Activated CD8-positive, alpha-beta T cell treated with anti-CD3 and anti-CD28 coated beads for 36 hours (primary cell): ENCODE measurements around the gene KMT2B. TPM values are rescaled to one million over a fixed set of nuclear protein-coding genes. Genes with fewer than 3 reads are reported as not detected.
"Not testable (repeated sequence)": the region's sequence is repeated elsewhere in the genome, so short reads cannot be mapped to it uniquely, and the experiment has no call there.

ENCODE experiments used
- ATAC-seq: fragments of 200-7000 bp; cut with Tn5 transposase; one replicate; pipeline ENCODE4 v1.10.0; 2021; ENCODE audit warnings: mild to moderate bottlenecking, moderate library complexity
- CTCF ChIA-PET: fragments of 350-600 bp; sonication (Branson Sonifier 250); formaldehyde crosslinking; loops from one replicate; lab custom pipeline; 2021; ENCODE audit warnings: antibody characterized with exemption; lab: Charles Lee
- POLR2A ChIA-PET: fragments of 350-600 bp; sonication (Branson Sonifier 250); formaldehyde crosslinking; loops from one replicate; lab custom pipeline; 2021; ENCODE audit warnings: antibody characterized with exemption; lab: Charles Lee
- DNase-seq: peaks from one replicate; pipeline ENCODE4 v3.0.0-alpha.2; 2020
- H3K27ac Mint-ChIP-seq: one replicate; pipeline ENCODE4 v1.8.0; 2021; ENCODE audit warnings: mild to moderate bottlenecking, mixed read lengths
- H3K27me3 Mint-ChIP-seq: one replicate; pipeline ENCODE4 v1.8.0; 2021; ENCODE audit warnings: mixed read lengths
- H3K36me3 Mint-ChIP-seq: one replicate; pipeline ENCODE4 v1.8.0; 2021; ENCODE audit warnings: low read depth, mixed read lengths
- H3K4me1 Mint-ChIP-seq: one replicate; pipeline ENCODE4 v1.8.0; 2021; ENCODE audit warnings: low read depth, mixed read lengths
- H3K4me3 Mint-ChIP-seq: one replicate; pipeline ENCODE4 v1.8.0; 2021; ENCODE audit warnings: mild to moderate bottlenecking, moderate library complexity, mixed read lengths
- H3K9me3 Mint-ChIP-seq: one replicate; pipeline ENCODE4 v1.8.0; 2021; ENCODE audit warnings: mixed read lengths
- CTCF ChIP-seq: fragments of 200-600 bp; IDR thresholded peaks from one replicate; pipeline ENCODE4 v1.8.0; 2022; ENCODE audit warnings: antibody characterized with exemption, mild to moderate bottlenecking
- intact Hi-C: fragments of 100-400 bp; cut with micrococcal nuclease; formaldehyde crosslinking; loops from one replicate; pipeline ENCODE4 v1.10.0; 2022
- total RNA-seq, 2 experiments: library from RNA; stranded (reverse); gene quantifications; one replicate each; pipeline ENCODE4 v1.2.3, GENCODE V29; 2021

Gene KMT2B
- total RNA-seq, 2 experiments from 2014 or later = 62.9 to 63.6 TPM

- intact Hi-C loops = no loop called here
- DNase-seq (peak; percentile 84), ATAC-seq (peak; percentile 91)
- Mint-ChIP-seq H3K27me3 (peaks cover 26% of the 10 kb centered on the region), H3K4me1 (peaks cover 8% of the 10 kb centered on the region), H3K9me3 (no peaks in the 10 kb centered on the region), H3K36me3 (no peaks in the 10 kb centered on the region), H3K27ac (peak overlapping the region; percentile 60), H3K4me3 (peak overlapping the region; percentile 56)
- CTCF ChIA-PET = interaction anchor here (0.7 to 1.5 kb wide), 3 partner anchors 13 to 147 kb away, joined by 3 to 4 read pairs (median 3); partner anchors contain the start of gene COX6B1
- POLR2A ChIA-PET = interaction anchor here (0.8 to 2.9 kb wide), 4 partner anchors 12 to 145 kb away, joined by 3 to 7 read pairs (median 4); partner anchors contain the start of genes COX6B1 and ETV2
- no peak for TF ChIP-seq CTCF
These were observed 44.5 kb upstream of the KMT2B start for GRCh38 chr19:35673121-35673804.

GRCh38 chr19:35675589-35676140 lies 42.1 kb upstream of the KMT2B start:
- intact Hi-C loops = no loop called here
- ATAC-seq = no peak
- peaks cover 18% of the 10 kb centered on the region for H3K27me3 Mint-ChIP-seq
- H3K4me1 Mint-ChIP-seq = peaks cover 8% of the 10 kb centered on the region
- H3K9me3 Mint-ChIP-seq = no peaks in the 10 kb centered on the region
- H3K27ac Mint-ChIP-seq = no peak overlapping the region
- ChIA-PET CTCF (interaction anchor here (0.6 kb wide), 1 partner anchor 19 kb away, joined by 3 read pairs; no protein-coding TSS in a partner anchor), POLR2A (interaction anchor here (0.6 to 0.7 kb wide), 3 partner anchors 97 to 167 kb away, joined by 3 read pairs; no protein-coding TSS in a partner anchor)
- TF ChIP-seq CTCF = no peak
- H3K36me3 Mint-ChIP-seq = no peaks in the 10 kb centered on the region
- DNase-seq = no peak
- no peak overlapping the region for H3K4me3 Mint-ChIP-seq

DNA sequence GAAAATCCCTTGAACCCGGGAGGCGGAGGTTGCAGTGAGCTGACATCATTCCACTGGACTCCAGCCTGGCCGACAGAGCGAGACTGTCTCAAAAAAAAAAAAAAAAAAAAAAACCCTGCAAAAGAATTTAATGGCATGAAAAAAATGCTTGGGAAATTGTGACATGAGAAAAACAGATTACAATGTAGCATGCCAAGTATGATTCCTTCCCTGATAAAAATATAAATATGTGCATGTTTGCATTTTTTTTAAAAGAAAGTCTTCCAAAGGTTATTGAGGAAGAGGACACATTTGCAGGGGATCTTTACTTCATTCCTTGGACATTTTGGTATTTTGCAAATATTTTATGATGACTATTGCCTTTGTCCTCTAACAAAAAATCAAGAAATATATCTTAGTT lies 28.0 kb upstream of the KMT2B start:
- no peak for TF ChIP-seq CTCF
- H3K4me1 Mint-ChIP-seq = peaks cover 8% of the 10 kb centered on the region
- intact Hi-C loops = loop anchor here (5.0 kb wide), 2 partner anchors 47 to 132 kb away; no protein-coding TSS in a partner anchor
- no peaks in the 10 kb centered on the region for H3K27me3 Mint-ChIP-seq
- H3K4me3 Mint-ChIP-seq = no peak overlapping the region
- DNase-seq (no peak), ATAC-seq (no peak)
- CTCF ChIA-PET = interaction anchor here (1.0 kb wide), 1 partner anchor 130 kb away, joined by 4 read pairs; no protein-coding TSS in a partner anchor
- no peak overlapping the region for H3K27ac Mint-ChIP-seq
- no peaks in the 10 kb centered on the region for H3K36me3 Mint-ChIP-seq
- POLR2A ChIA-PET = interaction anchor here (0.8 kb wide), 1 partner anchor 78 kb away, joined by 3 read pairs; no protein-coding TSS in a partner anchor
- no peaks in the 10 kb centered on the region for H3K9me3 Mint-ChIP-seq

DNA sequence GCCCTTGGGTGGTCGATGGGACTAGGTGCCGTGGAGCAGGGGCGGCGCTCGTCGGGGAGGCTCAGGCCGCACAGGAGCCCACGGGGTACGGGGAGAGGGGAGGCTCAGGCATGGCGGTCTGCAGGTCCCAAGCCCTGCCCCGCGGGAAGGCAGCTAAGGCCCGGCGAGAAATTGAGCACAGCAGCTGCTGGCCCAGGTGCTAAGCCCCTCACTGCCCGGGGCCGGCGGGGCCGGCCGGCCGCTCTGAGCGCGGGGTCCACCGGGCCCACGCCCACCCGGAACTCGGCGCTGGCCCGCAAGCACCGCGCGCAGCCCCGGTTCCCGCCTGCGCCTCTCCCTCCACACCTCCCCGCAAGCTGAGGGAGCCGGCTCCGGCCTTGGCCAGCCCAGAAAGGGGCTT lies 26.7 kb upstream of the KMT2B start:
- intact Hi-C loops = loop anchor here (5.0 kb wide), 2 partner anchors 46 to 131 kb away; no protein-coding TSS in a partner anchor
- H3K4me1 Mint-ChIP-seq = peaks cover 11% of the 10 kb centered on the region
- DNase-seq, H3K27me3 Mint-ChIP-seq, H3K9me3 Mint-ChIP-seq, H3K4me3 Mint-ChIP-seq, CTCF ChIA-PET, H3K36me3 Mint-ChIP-seq, POLR2A ChIA-PET, ATAC-seq, H3K27ac Mint-ChIP-seq: not testable (repeated sequence)

GRCh38 chr19:35692010-35692409 lies 25.8 kb upstream of the KMT2B start:
- Mint-ChIP-seq H3K27me3 (no peaks in the 10 kb centered on the region), H3K4me3 (no peak overlapping the region), H3K4me1 (peaks cover 20% of the 10 kb centered on the region), H3K27ac (no peak overlapping the region), H3K9me3 (peaks cover 4% of the 10 kb centered on the region), H3K36me3 (peaks cover 3% of the 10 kb centered on the region)
- no peak for ATAC-seq
- ChIA-PET CTCF (interaction anchor here (0.6 to 1.9 kb wide), 10 partner anchors 10 to 239 kb away, joined by 3 to 14 read pairs (median 6); no protein-coding TSS in a partner anchor), POLR2A (interaction anchor here (0.8 to 1.4 kb wide), 5 partner anchors 21 to 84 kb away, joined by 3 to 4 read pairs (median 3); partner anchors contain the start of gene KMT2B)
- TF ChIP-seq CTCF = no peak
- no peak for DNase-seq
- intact Hi-C loops = loop anchor here (5.0 kb wide), 2 partner anchors 45 to 130 kb away; no protein-coding TSS in a partner anchor
